GM21723 (cell line): Measurements from ENCODE around the gene TYMP.

Experiments used
- ATAC-seq: cut with Tn5 transposase; IDR thresholded peaks from one replicate; pipeline ENCODE4 v1.9.1; 2021; ENCODE audit warnings: mild to moderate bottlenecking, moderate library complexity; ENCODE audit not compliant: unreplicated experiment

TYMP gene

DNA sequence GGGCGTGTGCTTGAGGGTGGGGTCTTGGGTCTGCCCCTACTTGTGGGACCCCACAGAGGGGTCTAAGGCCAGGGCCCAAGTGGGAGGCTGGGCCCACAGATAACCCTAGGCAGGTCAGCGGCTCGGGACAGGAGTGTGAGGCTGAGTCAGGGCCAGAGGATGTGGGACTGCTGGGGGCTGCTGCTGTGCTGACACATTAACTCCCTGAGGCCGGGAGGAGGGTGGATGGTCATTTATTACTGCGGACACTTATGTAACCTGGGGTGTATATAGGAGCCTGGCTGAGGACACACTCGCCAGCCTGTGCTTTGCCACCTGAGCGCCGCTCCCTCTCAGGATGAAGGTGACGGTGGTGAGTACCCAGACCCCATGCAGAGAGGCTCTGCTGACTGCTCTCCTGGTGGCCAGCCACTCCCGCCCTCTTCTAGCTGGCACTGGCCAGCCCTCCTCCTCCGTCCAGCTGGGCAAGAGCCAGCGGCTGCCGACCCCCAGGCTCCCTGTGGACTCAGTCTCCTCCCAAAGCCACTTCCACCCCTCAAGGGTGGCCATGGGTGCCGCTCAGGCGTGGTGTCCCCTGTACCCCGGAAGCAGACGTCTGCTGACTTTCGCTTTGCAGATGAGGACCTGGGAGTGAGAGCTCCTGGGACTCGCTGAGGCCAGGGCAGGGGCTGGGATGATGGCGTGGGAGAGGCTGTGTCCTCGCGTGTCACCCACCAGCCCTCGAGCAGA is 43.1 kb downstream of the TYMP start, which contains the start of gene MIOX:
Gene MIOX (plus strand): TSS at position 299 of the 729 bp plus-strand sequence. CDS start 39 bp downstream, at position 338.
- ATAC-seq = no peak

DNA sequence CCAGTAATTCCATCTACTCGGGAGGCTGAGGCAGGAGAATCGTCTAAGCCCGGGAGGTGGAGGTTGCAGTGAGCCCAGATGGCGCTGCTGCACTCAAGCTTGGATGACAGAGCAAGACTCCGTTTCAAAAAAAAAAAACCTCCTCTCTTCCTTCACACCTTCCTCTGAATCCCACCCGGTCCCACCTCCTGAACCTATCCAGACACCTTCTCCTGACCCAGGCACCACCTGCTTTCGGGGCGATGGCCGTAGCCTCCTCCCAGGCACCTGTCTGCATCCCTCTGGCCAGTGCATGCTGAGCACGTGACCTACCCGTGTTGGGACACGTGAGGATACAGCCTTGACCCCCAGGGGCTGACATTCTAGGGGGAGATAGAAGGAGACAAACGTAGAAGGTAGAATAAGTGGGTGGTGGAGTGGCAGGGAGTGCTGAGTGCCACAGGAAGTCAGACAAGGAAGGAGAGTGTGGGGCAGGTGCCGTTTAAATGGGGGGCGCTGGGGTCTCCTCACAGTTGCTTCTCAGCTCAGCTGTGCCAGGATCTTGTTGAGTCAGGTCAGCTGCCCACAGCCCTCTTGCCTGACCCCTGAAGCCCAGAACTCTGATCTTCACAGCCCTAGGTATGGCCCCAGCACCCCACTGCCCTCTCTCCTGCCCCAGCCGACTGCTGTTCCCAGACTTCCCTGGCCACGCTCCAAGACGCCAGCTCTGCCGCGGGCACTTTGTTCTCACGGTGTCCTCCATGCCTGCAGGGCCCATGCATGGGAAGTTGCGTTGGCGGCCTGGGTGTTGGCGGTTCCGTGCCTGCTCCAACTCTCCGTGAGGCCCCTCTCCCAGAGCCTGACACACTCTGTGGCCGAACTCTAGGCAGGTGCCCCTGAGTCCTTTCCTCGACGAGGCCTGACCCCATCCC is 44.3 kb downstream of the TYMP start:
- ATAC-seq = no peak

DNA sequence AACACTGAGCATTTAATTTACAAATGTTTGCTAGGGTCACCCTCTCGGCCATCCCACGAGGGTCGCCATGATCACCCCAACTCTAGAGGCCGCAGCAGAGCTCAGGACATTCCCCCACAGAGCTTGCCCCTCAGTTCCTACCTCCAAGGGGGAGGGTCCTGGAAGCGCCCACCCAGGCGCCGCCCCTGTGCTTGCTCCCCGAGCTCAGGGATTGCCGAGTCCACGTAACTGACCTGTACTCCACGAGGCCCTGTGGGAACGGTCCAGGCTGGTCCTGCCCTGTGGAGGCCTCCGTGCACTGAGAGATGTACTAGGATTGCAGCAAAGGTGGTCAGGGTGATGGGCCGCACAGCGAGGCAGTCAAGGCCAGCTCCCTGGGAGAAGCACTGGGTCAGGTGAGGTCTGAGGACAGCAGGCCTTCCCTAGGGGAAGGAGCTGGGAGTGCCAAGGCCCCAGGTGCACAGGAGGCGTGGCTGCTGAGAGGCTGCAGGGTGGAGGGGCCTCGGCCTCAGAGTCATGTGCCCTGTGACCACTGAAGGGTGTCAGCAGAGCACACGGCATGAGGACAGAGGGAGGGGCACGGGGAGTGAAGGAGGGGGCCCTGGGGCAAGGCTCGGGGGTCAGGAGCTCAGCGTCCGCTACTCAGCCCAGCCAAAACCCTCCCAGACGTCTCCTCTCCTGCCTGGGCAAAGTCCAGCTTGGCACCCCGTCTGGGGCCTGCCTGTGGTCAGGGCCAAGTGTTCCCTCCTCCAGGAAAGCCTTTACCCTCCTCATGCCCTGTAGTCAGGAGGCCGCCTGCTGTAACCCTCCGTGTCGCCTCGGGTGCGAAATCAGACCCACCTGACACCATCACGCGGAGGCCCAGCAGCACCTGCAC is 45.6 kb downstream of the TYMP start:
- no peak for ATAC-seq

DNA sequence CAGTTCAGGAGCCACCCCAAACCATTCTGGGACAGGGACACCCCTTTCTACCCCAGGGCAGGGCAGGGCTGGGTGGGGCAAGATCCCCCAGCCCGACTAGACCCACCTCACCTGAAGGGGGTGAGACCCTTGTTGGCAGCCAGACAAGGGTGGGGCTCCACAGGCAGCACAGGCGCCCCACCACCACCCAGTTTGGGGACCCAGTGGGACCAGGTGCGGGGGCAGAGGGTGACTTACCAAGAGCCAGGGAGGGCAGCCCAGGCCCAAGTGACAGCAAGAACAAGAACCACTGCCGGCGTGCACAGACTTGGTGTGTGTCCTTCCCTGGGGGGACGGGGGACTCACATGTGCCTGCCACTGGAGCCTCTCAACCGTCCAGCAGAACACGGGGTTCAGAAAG is 46.3 kb downstream of the TYMP start:
- ATAC-seq = no peak

DNA sequence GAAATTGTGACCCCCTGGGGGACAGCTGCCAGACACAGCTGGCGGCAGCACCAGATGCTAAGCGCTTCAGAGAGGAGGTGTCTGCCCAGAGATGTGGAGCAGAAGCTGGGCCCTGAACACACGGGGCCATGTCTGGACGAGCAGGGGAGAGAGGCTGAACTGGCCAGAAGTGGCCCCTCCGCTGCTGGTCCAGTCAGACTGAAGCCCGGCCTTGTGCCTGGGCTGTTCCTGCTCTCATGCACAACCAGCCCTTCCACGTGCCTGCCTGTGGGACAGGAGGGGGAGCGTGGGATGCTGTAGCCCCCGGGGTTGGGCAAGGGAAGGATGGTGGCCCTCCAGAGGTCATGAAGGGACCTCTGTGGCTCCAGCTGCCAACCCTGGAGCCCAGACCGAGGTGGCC is 46.7 kb downstream of the TYMP start:
- no peak for ATAC-seq

DNA sequence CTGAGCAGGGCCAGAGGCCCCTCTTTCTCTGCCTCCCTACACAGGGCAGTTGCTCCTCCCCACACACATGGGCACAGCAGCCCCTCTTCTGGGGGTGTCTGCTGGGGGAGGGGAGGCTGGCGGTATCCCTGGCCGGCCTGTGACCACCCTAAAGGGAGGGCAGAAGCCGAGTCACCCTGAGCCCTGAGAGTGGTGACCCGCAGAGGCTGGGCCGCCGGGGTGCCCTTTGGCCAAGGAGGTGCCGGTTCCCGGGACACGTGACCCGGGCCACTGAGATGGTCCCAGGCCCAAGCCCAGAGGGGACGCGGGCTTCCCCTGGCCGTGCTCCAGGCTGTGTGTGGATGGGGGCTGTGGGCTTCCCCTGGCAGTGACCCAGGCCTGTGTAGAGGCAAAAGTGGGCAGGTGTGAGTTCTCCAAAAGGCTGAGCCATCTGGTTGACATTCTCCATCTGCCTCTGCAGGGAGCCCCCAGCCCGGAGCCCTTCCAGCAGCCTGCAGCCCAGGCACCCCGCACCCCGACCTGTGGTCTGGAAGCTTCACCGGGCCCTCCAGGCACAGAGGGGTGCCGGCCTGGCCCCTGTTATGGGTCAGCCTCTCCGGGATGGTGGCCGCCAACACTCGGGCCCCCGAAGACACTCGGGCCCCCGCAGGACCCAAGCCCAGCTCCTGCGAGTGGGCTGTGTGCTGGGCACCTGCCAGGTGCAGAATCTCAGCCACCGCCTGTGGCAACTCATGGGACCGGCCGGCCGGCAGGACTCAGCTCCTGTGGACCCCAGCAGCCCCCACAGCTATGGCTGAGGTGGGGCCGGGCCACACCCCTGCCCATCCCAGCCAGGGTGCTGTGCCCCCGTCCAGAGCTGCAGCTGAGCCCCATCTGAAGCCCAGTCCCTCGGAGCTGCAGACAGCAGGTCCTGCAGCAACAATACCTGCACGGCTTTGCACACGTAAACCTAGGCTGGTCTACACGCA is 47.4 kb downstream of the TYMP start:
- ATAC-seq = no peak

DNA sequence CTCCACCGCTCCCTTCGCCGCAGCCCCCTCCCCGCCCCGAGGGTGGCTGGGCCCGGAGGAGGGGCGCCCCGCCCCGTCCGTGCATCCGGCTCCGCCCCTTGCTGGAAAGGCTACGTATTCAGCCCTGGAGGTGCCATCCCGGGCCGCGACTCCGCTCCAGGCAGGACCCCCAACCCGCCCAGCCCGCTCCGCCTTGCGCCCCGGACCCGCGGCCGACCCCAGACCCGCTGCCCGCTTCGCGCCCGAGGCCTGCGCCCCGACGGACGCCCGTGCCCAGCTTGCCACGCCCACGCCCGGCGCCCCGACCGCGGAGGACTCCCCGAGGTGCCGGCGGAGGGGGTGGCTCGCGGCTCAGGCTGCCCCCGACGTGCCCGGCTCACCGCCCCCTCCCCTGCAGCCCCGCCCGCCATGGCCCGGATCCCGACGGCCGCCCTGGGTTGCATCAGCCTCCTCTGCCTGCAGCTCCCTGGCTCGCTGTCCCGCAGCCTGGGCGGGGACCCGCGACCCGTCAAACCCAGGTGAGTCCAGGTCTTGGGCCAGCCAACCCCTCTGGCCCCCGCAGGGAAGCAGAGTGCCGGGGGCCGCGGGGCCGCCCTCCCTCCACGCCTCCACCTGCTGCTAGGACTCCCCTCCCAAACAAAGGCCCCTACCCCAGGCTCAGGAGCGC is 48.2 kb downstream of the TYMP start, which contains the start of gene ADM2:
Gene ADM2 (plus strand): TSS at position 104 of the 667 bp plus-strand sequence. CDS start 305 bp downstream, at position 409.
- no peak for ATAC-seq

DNA sequence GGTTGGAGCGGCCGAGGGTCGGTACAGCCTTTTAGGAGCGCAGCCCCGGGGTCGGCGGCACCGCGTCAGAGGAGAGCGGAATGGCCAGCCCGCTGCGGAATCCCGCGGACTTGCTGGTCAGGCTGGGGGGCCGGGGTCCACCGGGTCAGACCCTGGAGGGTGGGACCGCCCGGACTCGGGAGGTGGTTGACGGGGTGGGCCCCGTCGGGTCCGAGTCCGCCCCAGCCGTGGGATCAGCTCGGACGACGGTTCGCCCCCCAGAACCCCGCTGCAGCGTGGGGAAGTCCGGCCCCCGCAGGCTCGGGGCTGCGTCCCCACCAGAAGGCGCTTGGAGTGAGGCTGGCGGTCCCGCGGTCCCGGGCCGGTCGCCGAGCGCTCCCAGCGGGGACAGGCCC is 48.8 kb downstream of the TYMP start:
- ATAC-seq = no peak

DNA sequence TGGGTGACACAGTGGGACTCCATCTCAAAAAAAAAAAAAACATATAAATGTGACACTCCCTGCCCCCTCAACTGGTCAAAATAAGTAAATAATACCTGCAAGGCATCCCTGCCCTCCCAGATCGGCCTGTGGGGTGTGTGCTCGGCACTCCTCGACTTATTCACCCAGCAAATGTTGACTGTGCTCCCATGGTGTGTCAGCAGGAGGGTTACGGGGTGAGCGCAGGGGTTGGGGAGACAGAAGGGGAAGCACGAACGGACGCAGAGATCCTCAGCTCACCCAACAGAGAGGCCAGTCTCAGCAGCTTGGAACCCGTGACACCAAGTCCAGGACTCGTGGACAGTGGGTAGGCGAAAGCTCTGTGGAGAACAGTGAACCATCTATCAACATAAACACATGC is 50.1 kb downstream of the TYMP start:
- no peak for ATAC-seq

DNA sequence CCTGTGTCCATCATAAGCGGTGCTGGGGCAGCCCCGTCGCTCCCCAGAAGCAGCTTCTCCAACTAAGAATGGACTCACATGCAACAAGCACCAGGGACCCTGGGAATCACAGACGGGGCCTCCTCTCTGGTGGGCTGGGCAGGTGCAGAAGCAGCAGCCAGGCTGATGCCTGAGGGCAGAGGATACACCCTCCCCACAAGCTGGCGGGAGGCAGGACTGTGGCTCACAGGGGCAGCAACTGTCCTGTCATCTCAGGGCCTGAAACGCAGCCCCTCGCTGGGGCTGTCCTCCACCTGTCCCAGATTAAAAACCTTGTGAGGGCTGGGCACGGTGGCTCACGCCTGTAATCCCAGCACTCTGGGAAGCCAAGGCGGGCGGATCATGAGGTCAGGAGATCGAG is 51.9 kb downstream of the TYMP start:
- ATAC-seq = no peak

DNA sequence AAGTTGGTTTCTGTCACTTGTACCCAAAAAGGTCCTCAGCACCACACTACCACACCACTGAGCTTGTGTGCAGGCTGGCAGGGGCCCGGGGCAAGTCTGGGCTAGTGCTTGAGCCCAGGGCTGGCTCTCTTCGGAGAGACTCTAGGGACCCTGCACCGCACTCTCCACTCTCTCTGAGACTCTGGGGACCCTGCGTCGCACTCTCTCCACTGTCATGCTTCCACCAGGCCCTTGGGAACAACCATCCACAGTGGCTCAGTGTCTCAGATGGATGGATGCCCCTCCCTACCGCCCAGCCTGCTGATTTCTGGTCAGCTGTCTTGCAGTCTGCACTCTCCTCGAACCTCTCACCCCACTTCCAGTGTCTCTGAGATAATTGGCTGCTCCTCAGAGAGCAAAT is 52.9 kb downstream of the TYMP start:
- no peak for ATAC-seq
